GM21717 (cell line): ENCODE measurements around the gene PKNOX1.
"Not testable (repeated sequence)": the region's sequence is repeated elsewhere in the genome, so short reads cannot be mapped to it uniquely, and the experiment has no call there.

Source experiments
- ATAC-seq: cut with Tn5 transposase; IDR thresholded peaks from one replicate; pipeline ENCODE4 v1.9.1; 2021; ENCODE audit warnings: mild to moderate bottlenecking, moderate library complexity; ENCODE audit not compliant: unreplicated experiment

Gene PKNOX1

DNA sequence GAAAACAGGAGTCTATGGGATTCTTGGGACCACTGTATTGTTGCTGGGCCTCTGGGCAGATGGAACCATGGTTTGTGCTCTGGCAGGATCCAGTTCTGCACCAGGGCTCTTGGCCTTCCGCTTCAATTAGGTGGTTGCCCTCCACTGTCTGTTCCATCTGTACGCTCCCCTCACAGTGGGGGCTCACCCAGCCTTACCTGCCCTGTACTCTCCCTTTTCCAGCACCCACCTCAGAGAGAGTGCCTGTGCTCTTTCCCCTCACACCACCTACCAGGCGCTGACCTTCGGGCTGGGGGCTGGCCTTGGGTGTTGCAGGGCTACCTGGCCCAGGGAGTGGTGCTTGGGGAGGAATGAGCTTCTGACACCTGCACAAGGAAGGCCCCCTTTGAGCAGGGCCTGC is 7.5 kb downstream of the PKNOX1 start:
- no peak for ATAC-seq

GRCh38 chr21:42983103-42983502 is 8.7 kb downstream of the PKNOX1 start:
- no peak for ATAC-seq

- ATAC-seq = no peak
Observed at GRCh38 chr21:42983869-42984268, 9.5 kb downstream of the PKNOX1 start.

DNA sequence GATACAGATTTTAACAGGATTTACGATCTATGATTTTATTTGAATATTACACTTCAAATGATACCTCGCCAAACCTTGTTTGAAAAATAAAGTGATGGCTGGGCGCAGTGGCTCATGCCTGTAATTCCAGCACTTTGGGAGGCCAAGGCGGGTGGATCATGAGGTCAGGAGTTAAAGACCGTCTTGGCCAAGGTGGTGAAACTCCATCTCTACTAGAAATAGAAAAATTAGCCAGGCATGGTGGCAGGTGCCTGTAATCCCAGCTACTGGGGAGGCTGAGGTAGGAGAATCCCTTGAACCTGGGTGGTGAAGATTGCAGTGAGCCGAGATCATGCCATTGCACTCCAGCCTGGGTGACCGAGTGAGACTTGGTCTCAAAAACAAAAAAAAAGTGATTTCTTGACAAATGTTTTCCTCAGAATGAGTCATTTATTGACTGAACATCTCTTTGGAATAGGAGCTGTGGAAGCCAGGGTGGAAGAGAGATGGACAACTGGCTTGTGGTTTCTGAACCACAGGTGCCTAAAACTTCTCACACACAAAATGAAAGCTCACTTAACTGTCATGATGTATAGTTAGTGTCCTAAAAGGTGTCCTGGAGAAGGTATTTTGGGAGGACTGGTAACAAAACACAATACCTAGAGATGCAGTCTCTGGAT is 11.9 kb downstream of the PKNOX1 start:
- ATAC-seq = no peak

DNA sequence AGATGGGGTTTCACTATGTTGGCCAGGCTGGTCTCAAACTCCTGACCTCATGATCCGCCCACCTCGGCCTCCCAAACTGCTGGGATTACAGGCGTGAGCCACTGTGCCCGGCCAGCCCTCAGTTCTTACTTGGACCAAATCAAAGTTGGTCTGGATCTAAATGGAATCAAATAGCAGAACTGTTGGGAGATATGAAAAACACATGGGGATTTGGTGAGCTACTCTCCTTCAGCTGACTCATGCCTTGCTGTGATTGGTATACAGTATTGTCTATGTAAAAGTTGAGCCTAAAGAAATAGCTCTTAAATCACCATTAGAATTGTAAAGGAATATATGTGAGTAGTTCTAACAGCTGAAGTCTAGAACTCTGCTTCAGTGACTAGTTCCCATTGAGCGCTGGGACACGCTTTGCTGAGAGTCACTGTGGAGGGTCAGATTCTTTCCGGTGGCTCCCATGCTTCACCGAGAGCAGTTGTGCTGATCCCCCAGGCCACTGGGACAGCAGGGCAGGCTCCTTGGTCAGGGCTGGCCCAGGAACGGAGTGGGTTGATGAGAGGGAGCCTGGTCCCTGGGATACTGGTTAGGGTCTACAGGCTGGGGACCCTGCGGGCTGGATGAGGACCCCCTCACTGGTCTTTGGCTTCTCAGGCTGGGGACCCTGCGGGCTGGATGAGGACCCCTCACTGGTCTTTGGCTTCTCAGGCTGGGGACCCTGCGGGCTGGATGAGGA is 14.0 kb downstream of the PKNOX1 start:
- no peak for ATAC-seq

DNA sequence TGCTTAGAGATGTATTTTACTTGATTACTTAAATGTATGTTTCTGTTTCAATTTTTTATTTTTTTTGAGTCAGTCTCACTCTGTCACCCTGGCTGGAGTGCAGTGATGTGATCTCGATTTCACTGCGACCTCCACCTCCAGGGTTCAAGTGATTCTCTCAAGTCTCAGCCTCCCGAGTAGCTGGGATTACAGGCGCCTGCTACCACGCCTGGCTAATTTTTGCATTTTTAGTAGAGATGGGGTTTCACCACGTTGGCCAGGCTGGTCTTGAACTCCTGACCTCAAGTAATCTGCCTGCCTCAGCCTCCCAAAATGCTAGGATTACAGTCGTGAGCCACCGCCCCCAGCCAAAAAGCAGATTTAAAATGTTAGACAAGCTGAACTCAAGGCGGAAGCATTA is 15.0 kb downstream of the PKNOX1 start:
- ATAC-seq = not testable (repeated sequence)

DNA sequence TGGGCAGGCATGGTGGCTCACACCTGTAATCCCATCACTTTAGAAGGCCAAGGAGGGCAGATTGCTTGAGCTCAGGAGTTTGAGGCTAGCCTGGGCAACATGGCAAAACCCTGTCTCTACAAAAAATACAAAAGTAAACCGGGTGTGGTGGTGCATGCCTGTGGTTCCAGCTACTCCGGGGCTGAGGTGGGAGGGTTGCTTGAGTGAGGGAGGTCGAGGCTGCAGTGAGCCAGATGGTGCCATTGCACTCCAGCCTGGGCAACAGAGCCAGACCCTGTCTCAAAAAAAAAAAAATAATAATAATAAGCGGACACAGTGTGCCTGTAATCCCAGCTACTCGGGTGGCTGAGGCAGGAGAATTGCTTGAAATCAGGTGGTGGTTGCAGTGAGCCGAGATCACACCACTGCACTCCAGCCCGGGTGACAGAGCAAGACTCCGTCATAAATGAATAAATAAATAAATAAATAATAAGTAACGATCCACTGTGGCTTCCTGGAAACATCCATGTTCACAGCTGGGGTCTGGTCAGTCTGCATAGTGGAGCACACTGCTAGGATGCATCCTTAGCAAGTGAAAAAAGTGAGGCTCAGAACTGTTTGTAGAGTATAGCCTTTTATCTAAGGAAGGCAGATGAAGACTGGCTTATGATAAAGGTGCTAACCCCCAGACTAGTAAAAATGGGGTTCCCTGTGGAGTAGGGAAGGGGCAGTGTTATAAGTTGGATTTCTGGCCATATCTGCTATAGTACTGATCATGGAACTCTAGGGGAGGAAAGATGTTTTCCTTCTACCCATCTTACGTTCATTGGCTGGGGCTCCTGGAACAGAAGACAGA is 15.7 kb downstream of the PKNOX1 start:
- ATAC-seq = no peak

- ATAC-seq = no peak
Observed at GRCh38 chr21:42991992-42992740, 17.8 kb downstream of the PKNOX1 start.

GRCh38 chr21:42993051-42993712 is 18.8 kb downstream of the PKNOX1 start:
- no peak for ATAC-seq

- no peak for ATAC-seq
Observed at GRCh38 chr21:42997053-42997452, 22.7 kb downstream of the PKNOX1 start.

DNA sequence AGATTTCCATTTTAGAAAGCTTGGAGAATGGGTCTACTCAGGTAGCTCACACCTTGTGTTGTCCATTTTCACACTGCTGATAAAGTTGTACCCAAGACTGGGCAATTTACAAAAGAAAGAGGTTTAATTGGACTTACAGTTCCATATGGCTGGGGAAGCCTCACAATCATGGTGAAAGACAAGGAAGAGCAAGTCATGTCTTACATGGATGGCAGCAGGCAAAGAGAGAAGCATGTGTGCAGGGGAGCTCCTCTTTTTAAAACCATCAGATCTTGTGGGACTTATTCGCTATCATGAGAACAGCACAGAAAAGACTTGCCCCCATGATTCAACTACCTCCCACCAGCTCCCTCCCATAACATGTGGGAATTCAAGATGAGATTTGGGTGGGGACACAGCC is 23.6 kb downstream of the PKNOX1 start:
- ATAC-seq = not testable (repeated sequence)

DNA sequence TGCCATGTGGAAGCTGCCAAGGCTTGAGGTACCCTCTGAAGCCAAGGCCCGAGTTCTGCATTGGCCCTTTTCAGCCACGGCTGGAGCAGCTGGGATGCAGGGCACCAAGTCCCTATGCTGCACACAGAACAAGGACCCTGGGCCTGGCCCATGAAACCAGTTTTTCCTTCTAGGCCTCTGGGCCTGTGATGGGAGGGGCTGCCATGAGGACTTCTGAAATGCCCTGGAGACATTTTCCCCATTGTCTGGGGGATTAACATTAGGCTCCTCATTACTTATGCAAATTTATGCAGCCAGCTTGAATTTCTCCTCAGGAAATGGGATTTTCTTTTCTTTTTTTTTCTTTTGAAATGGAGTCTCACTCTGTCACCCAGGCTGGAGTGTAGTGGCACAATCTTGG is 24.8 kb downstream of the PKNOX1 start:
- ATAC-seq = not testable (repeated sequence)

DNA sequence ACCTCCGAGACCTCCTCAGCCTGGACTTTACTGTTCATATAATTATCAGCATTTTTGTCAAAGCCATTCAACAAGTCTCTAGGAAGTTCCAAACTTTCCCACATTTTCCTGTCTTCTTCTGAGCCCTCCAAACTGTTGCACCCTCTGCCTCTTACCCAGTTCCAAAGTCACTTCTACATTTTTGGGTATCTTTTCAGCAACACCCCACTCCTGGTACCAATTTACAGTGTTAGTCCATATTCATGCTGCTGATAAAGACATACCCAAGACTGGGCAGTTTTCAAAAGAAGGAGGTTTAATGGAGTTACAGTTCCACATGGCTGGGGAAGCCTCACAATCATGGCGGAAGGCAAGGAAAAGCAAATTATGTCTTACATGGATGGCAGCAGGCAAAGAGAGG is 25.7 kb downstream of the PKNOX1 start:
- not testable (repeated sequence) for ATAC-seq

GRCh38 chr21:43001316-43001715 is 27.0 kb downstream of the PKNOX1 start:
- no peak for ATAC-seq

GRCh38 chr21:43004926-43005325 is 30.6 kb downstream of the PKNOX1 start:
- ATAC-seq = no peak

- no peak for ATAC-seq
Observed at GRCh38 chr21:43005635-43006034, 31.3 kb downstream of the PKNOX1 start.

DNA sequence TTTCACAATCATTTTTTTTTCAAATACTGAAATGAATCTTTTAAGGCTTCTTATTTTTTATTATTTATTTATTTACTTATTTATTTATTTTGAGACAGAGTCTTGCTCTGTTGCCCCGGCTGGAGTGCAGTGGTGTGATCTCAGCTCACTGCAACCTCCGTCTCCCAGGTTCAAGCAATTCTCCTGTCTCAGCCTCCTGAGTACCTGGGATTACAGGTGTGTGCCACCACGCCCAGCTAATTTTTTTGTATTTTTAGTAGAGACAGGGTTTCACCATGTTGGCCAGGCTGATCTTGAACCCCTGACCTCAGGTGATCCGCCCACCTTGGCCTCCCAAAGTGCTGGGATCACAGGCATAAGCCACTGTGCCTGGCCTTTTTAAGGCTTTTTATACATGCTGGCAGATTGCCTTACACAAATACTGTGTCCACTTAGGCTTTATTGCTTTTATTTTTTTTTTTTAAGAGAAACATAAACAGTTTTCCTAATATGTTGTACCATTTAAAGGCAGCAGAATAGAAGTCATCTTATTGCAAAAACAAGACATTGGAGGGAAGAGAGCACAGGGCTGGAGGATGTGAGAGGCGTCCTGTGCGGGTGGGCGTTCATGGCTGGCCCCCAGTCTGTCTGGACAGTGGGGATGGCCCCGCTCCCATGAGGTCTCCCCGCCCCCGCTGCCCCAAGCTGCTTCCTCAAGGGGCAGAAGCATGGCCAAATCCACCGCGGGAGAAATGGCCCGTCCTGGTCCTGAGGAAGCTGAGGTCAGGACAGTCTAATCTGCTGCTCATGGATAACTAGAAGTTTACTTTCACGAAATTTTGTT is 31.9 kb downstream of the PKNOX1 start:
- ATAC-seq = not testable (repeated sequence)

GRCh38 chr21:43006874-43007208 is 32.5 kb downstream of the PKNOX1 start:
- no peak for ATAC-seq

GRCh38 chr21:43012596-43012995 is 38.2 kb downstream of the PKNOX1 start:
- no peak for ATAC-seq
